Midbrain (tissue), 1 donor: ENCODE data around the gene CAMK2D.

Experiments
- DNase-seq: peaks from one replicate; lab custom pipeline; 2025; lab: John Stamatoyannopoulos, UW

Gene CAMK2D

GRCh38 chr4:113524096-113524495 lies 237.4 kb downstream of the CAMK2D start:
- no peak for DNase-seq

- DNase-seq = no peak
Measured at GRCh38 chr4:113522433-113522832, 239.1 kb downstream of the CAMK2D start.

GRCh38 chr4:113513382-113513781 lies 248.2 kb downstream of the CAMK2D start:
- no peak for DNase-seq

- DNase-seq = no peak
Measured at GRCh38 chr4:113512880-113513279, 248.7 kb downstream of the CAMK2D start.

- no peak for DNase-seq
Measured at GRCh38 chr4:113511944-113512343, 249.6 kb downstream of the CAMK2D start.

GRCh38 chr4:113509851-113510250 lies 251.7 kb downstream of the CAMK2D start:
- no peak for DNase-seq

GRCh38 chr4:113505044-113505443 lies 256.5 kb downstream of the CAMK2D start:
- DNase-seq = no peak

- DNase-seq = no peak
Measured at GRCh38 chr4:113504422-113504821, 257.1 kb downstream of the CAMK2D start.

- no peak for DNase-seq
Measured at GRCh38 chr4:113503691-113504090, 257.8 kb downstream of the CAMK2D start.

- no peak for DNase-seq
Measured at GRCh38 chr4:113502906-113503305, 258.6 kb downstream of the CAMK2D start.

GRCh38 chr4:113502476-113502875 lies 259.1 kb downstream of the CAMK2D start:
- DNase-seq = no peak

GRCh38 chr4:113500424-113500823 lies 261.1 kb downstream of the CAMK2D start:
- DNase-seq = no peak

- DNase-seq = no peak
Measured at GRCh38 chr4:113499696-113500095, 261.8 kb downstream of the CAMK2D start.

- DNase-seq = no peak
Measured at GRCh38 chr4:113499166-113499565, 262.4 kb downstream of the CAMK2D start.

GRCh38 chr4:113497154-113497884 lies 264.2 kb downstream of the CAMK2D start:
- no peak for DNase-seq

- DNase-seq = no peak
Measured at GRCh38 chr4:113496698-113497097, 264.8 kb downstream of the CAMK2D start.

- no peak for DNase-seq
Measured at GRCh38 chr4:113495790-113496189, 265.7 kb downstream of the CAMK2D start.

- no peak for DNase-seq
Measured at GRCh38 chr4:113483131-113483530, 278.4 kb downstream of the CAMK2D start.

- no peak for DNase-seq
Measured at GRCh38 chr4:113482325-113482724, 279.2 kb downstream of the CAMK2D start.

- no peak for DNase-seq
Measured at GRCh38 chr4:113481820-113482219, 279.7 kb downstream of the CAMK2D start.

- DNase-seq = no peak
Measured at GRCh38 chr4:113480109-113480508, 281.4 kb downstream of the CAMK2D start.

GRCh38 chr4:113478032-113478431 lies 283.5 kb downstream of the CAMK2D start:
- no peak for DNase-seq

GRCh38 chr4:113476800-113477199 lies 284.7 kb downstream of the CAMK2D start:
- no peak for DNase-seq

GRCh38 chr4:113474017-113474416 lies 287.5 kb downstream of the CAMK2D start:
- DNase-seq = no peak
